Stimulated activated naive CD4-positive, alpha-beta T cell treated with Interleukin-2 at 50 U/mL for 16 hours (primary cell): ENCODE results near the gene SLMAP.
A peak's percentile ranks its signal among the peaks of the same experiment; 100 is the strongest.

Experiments used
- DNase-seq: peaks from one replicate; lab custom pipeline; 2025; lab: John Stamatoyannopoulos, UW

SLMAP gene

DNA sequence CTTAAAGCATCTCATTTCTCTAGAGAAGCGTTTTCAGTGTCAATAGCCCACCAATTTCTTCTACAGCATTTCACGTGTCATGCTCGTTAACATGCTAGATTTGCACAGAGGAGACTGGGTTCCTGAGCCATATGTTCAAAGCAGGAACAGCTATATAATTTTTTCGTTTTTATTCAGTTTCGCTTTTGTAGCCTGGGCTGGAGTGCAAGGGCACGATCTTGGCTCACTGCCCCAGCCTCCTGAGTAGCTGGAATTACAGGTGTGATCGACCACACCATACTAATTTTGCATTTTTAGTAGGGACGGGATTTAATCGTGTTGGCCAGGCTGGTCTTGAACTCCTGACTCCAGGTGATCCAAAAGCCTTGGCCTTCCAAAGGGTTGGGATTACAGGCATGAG lies 6.6 kb upstream of the SLMAP start:
- no peak for DNase-seq

DNA sequence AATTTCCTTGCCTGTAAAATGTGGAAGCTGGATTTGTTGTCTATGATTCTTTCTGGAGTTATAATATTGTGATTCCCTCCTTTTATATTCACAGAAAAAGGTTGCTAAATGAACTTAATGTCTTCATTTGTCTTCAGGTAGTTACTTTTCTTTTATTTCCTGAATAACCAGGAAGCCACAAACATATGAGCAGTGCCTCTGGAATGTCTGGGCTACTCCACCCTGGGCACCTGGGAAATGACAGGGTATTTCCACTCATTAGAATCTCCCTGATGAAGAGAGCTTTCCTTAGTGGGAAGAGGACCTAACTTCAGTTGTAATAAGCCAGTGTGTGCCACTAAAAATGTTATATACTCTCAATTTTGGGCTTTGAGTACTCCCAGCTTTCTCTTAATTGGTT lies 3.8 kb upstream of the SLMAP start:
- DNase-seq, result no peak

DNA sequence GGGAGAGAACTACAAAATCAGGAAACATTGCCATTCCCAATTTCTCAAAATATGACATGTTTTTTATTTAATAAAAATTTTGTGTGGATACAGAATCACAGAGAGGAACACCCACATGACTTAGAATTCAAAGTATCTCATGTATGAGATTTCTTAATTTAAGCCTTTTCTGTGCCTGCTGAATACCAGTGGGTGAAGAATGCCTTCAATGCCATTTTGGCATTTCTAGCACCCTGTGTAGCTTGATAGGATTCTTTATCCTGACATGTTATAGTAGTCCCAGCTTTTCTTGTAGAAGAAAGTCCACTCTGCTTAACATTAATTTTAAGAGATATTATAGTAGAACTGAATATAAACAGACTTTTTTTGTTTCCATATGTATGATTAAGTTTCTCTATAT lies 3.1 kb upstream of the SLMAP start:
- DNase-seq, result no peak

DNA sequence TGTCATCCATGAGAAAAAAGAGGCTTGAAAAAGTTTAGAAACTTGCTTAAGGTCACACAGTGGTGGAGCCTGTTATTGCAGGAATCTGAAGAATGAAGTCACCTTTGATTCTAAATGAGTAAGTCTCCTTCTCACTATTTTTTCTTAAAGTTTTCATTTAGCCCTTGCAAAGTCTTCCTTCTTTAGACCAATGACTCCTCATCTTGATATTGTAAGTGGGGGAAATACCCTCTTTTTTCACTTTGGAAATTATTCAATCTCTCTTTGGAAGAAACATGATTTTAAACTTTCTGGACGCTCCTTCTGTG lies 787 bp upstream of the SLMAP start:
- peak; percentile 2 for DNase-seq

DNA sequence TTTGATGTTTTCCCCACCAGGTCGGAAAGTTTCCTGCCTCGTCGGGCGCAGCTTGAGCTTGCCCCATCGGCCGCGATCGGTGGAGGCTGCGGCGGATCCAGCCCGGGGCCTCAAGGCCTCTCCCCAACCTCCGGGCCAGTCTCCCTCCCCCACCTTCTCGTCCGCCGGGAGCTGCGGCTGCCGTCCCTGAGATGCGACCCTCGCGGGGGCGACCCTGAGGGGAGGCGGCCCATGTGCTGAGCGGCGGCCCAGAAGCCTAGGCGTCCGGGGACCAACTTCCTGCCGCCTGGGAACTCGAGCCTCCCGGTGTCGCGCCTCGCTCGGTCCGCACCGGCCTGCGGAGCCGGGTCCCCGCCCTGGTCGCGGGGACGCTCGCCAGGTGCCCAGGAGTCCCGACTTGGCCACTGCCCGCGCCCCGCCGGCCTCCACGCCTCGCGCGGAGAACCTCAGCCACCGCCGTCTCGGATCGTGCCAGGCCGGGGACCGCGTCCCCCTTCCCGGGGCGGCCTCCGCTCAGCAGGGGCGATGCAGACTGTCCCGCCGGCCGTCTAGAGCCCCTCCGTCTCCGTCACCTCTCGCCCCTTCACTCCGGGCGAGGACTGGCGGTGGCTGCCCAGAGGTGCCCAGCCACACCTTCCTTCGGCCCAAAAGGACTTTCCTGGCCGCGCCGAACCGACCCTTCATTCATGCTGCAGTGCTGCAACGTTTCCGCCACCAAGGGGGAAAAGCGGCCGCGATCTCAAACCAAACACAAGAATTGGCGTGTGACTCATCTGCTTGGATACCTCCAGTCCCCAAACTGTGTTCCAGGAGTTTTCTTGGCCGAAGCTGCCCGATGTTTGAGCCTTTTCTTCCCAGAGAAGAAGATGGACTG lies 656 bp downstream of the SLMAP start:
- DNase-seq, result peak; percentile 51

DNA sequence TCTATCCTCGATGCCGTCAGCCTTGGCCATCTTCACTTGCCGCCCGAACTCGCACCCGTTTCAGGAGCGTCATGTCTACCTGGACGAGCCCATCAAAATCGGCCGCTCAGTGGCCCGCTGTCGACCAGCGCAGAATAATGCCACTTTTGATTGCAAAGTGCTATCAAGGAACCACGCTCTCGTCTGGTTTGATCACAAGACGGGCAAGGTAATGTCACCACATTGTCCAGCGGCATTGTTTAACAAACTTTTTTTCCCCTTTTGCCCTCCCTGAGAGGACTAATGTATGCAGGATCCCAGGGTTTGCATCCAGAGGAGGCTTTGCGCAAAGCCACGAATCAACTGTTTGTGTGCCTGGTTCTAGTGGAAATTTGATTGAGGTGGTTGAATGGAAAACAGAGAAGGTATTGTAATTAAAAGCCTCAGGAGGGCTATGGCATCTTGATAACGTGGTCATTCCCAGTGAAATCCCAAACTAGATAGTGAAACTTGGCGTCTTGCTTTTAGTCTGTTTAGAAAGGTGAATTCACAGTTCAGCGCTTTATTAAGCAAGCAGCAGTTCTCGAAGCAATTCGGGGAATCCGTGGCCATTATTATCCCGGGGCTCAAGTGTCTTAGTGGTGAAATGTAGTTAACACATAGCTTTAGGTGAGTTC lies 1.7 kb downstream of the SLMAP start:
- no peak for DNase-seq

DNA sequence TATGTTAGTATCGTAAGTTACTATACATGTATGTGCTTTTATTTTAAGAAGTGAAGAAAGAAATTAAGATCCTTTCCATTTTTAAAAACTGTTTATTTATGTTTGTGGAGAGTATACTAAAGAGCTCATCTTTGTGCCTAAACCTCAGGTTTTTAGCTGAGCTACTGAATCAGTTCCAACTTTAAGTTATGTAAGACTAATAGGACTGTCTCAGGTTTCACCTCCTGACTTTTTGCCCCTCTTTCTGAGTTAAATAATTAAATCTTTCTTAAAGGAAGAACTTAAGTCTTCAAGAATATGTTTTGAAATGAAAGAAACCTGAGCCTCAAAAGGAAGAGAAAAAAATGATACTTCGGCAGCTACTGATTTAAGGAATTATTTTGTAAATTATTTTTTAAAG lies 2.6 kb downstream of the SLMAP start:
- no peak for DNase-seq

DNA sequence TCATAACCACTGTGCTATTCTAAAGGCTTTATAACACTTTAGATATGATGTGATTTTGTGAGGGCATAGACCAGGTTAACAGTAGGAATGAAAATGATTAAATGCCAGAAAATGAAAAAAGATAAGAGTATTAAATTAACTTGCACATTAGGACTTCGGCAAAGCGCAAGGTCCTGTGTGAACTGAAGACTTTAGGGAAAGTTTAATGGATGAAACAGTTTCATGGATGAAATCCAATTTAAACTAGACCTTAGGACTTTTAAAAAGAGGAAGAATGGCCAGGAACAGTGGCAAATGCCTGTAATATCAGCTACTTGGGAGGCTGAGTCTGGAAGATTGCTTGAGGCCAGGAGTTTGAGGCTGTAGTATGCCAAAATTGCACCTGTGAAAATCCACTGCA lies 8.7 kb downstream of the SLMAP start:
- no peak for DNase-seq

DNA sequence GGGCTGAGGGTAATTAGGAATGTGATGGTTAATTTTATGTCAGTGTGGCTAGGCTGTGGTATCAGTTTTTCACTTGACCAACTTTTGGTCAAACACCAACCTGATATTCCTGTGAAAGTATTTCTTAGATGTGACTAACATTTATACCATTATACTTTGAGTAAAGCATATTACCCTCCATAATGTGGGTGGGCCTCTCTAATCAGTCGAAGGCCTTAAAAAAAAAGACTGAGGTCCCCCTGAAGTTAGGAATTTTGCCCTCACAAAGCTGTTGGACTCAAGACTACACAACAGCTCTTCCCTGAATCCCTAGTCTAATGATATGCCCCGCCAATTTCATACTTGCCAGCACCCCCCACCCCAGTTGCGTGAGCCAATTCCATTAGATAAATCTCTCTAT lies 12.5 kb downstream of the SLMAP start:
- no peak for DNase-seq

DNA sequence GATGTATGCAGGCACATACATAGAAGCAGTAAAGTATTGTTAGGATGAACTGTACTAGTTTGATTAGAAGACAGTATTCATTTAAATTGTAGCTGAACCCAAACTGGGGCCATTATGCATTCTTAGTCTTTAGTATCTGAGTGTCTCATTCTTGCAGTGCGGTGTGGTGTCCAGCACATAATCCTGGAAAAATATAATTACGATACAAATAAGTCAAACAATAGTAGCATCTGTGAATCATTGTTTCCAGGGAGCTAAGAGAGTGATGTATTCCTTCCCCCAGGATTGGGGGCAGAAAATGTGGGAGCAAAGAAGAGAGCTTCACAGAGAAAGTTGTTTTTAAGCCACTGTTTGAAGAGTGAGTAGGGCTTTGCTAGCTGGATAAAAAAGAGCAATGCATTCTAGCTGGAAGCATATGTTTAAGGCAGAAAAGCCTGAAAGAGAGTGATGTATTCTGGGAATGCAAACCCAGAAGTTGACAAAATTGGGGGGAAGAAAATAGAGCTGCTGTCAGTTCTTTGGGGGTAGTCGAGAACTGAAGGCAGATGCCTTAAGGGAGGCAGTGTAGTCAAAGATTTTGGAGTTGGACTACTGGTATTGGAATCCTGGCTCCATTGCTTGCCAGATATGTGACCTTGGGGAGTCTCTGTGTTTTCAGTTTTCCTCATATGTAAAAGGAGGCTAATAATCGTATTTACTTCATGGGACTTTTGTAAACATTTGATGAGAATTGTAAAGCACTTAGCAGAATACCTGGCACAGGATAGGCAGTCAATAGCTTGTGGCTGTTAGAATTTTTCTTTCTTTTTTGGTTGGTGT lies 14.1 kb downstream of the SLMAP start:
- no peak for DNase-seq

DNA sequence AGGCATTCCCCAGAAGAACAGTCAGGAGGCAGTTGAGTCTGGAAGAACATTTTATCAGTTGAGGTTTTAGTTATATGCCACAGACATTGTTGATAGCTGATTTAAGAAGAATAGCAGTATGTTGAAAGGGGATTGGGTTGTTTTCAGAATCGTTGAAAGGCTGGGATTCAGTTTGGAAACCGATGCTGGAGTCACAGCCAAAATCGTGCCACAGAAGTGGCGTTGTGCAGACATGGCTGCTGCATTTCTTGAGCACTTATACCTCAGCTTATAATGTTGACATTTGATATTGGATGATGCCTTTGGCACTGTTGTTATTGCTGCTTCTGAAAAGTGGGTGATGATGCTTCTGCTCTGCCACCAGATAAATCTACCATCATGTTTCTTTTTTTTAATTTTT lies 16.1 kb downstream of the SLMAP start:
- DNase-seq, result no peak

DNA sequence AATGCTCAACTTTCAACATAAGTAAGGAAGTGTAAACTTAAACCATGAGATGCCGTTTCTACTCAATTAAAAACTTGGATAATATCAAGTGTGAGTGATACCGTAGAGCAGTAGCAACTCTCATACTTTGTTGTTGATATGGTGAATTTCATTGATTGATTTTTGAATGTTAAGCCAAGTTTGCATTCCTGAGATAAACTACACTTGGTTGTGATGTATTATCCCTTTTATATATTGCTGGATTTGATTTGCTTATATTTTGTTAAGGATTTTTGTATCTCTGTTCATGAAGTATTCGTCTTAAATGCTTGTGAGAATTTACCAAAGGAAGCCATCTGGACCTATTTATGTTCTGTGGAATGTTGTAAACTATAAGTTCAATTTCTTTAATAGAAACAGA lies 21.7 kb downstream of the SLMAP start:
- no peak for DNase-seq

DNA sequence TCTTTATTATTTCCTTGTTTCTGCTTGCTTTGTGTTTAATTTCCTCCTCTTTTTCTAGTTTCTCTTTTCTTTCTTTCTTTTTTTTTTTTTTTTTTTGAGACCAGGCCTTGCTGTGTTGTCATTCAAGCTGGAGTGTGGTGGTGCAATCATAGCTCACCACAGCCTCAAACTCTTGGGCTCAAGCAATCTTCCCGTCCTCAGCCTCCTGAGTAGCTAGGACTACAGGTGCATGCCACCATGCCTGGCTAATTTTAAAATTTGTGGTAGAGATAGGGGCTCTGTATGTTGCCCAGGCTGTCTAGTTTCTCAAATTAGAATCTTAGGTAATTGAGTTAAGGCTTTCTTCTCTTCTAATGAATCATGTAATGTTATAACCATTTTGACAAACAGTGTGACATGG lies 22.4 kb downstream of the SLMAP start:
- no peak for DNase-seq

DNA sequence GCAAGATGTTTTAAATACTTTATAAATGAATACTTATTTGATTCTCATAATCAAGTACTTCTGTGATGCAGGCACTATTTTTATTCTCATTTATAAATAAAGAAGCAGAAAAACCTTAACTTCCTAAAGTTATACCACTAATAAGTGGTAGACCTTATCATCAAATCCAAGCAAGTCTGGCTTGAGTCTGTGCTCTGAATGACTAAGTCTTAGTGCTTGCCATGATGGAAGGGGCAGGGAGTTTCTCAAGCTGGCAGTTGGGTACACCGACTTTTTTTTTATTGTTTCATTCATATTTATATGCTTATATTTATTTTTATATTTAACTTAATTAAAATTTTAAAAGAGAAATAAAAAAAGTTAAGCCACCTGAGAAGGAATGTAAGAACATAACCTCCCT lies 23.6 kb downstream of the SLMAP start:
- DNase-seq, result no peak

DNA sequence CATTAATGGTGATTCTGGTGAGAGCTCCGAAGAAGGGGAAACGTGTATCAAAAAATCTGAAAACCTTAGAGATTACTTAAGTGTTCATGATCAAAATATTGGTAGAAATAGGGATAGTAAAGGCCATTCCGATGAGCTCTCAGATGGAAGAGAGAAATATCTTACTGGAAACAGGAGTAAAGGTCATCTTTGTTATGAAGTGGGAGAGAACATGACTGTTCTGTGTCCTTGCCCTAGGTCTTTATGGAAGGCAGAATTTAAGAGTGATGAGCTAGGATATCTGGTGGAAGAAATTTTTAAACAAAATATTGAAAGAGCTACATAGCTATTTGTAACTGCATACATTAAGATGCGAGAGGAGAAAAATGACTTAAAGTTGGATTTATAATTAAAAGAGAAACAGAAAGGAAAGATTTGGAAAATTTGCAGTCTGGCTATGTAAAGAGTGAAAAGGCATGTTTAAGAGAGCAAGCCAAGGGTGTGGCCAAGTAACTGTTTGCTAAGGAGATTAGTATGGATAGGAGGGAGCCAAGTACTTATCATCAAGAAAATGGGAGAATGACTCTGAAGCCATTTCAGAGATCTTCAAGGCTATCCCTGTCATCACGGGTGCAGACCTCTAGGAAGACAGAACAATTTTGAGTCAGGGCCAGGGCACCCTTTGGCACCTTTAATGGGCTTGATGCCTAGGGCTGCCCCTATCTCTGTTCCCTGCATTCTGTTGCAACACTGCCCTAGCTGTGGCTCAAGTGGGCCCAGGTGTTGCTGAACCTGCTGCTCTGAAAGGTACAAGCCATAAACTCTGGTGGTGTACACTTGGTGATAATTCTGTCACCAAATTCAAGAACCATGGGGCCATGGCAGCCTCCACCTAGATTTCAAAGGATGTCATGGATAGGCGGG lies 27.3 kb downstream of the SLMAP start:
- no peak for DNase-seq

DNA sequence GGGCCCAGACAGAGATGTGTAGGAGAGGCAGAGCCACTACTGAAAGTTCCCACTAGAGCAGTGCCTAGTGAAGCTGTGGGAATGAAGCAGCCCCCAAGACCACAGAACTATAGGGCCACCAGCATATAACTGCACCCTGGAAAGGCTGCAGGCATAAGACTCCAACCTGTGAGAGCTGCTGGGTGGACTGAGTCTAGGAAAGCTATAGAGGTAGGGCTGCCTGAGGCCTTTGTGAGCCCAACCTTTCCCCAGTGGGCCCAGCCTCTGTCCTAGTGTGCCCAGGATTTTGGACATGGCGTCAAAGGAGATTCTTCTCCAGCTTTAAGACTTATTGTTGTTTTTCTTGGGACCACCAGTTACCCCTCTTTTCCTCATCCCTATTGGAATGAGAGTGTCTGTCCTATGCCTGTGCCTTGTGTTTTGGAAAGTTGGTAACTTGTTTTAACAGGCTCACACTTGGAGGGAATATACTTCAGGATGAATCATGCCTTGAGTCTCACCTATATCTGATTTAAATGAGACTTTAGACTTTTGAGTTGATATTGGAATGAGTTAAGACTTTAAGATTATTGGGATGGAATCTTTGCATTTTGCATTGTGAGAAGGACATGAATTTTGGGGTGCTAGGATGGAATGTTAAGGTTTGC lies 28.1 kb downstream of the SLMAP start:
- no peak for DNase-seq

DNA sequence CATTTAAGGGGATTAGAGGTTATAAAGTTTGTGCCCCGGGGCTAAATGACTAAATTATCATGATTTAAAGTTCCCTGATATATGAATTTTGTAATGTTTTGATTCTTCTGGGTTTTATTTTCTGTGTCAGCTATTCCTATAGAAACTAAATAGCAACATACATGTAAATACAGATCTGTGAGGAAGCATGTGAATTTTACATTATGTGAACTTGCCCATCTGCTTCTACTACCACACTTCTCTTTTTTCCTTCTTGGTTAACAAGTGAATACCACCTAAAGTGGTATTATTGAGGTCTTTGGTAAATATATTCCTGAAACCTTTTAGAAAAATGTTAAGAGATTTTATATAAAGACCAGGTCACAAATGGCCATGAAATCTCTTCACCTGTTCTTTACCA lies 29.3 kb downstream of the SLMAP start:
- DNase-seq, result no peak

DNA sequence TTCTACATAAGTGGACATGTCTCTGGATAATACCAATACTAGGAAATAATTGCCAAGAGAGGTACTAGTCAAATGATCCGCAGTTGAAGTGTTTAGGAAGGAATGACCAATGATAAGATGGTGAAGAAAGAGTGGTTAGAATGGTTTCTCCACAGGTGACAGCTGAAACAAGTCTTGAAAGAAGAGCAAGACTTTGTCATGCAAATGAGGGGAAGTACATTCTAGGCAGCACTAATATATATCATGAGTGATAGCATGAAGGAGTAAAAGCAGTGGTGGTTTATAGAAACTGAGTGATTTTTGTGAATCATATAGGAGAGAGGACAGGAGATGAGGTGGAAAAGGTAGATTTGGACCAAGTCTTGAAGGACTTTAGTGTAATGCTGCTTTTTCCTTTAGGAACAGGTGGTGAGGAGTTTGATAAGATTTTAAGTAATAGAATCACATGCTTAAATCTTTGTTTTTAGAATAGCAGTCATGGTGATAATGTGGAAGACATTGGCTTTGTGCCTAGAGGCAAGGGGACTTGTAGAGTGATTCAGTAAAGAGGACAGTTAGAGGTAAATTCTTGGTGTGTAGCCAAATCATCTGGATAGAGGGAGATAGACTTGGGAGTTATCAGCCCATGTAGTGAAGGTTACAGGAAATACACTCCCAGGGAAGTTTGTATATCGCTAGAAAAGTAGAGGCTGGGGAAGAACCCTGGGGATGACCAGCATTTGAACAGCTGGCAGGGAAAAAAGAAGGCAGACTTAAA lies 31.9 kb downstream of the SLMAP start:
- DNase-seq, result no peak

DNA sequence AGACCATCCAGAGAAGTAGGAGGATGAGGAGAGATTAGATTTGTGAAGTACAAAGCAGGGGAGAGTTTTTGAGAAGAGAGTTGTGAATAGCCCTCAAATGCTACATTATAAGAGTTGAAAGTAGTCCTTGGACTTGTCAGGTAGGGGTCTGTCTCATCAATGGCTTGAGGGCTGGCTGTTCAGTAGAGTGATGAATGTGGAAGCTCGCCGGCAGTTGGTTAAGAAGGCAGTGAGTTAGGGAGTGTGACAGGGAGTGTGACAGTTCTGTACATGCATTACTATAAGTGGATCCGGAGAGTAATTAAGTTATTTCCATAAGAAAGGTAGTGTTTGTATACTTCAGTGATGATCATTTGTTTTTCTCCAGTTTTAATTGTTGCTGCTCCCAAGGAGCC lies 32.5 kb downstream of the SLMAP start:
- DNase-seq, result no peak

DNA sequence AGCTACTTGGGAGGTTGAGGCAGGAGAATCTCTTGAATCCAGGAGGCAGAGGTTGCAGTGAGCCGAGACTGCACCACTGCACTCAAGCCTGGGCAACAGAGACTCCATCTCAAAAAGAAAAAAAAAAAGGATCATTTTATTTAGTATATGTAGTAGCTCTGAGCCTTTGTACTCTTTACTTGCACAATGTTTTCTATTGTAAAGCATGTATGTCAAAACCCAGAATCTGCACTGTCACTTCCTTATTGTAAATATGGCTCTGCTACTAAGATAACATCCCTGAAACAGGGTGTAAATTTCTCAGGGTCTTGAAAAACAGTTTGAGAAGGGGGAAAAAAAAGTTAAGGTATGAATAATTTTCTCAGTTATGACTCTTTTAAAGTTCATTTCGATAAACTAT lies 35.1 kb downstream of the SLMAP start:
- DNase-seq, result no peak

DNA sequence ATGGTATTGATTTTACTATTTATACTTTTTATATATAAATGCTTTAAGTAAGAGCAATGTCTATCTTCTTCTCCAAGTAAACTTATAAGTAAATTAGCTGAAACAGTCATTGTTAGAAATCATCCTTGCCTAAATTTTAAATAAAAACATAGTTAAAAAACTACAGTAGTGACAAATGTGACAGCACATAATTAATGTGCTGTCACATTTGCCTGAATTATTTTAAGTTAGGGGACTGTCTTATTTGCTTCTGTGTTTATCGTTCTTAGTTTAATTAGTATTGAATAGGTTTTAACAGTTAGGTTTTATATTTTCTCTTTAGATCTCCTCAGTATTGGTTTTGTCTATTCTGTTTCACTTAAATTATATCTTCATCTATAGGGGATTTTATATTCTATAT lies 36.1 kb downstream of the SLMAP start:
- DNase-seq, result no peak
